Neural crest cell (in vitro differentiated cells): ENCODE results near the gene TM4SF20. TPM values are rescaled to one million over a fixed set of nuclear protein-coding genes. Genes with fewer than 3 reads are reported as not detected.
A peak's percentile ranks its signal among the peaks of the same experiment; 100 is the strongest.

ENCODE experiments used
- DNase-seq: peaks from one replicate; pipeline ENCODE4 v3.0.0; 2021; ENCODE audit warnings: low read depth, mixed read lengths, low spot score
- H3K27ac Mint-ChIP-seq: one replicate; pipeline ENCODE4 v1.8.0; 2021; ENCODE audit warnings: mild to moderate bottlenecking, mixed read lengths; ENCODE audit not compliant: unreplicated experiment
- H3K27me3 Mint-ChIP-seq: 2 replicates; pipeline ENCODE4 v1.8.0; 2021; ENCODE audit warnings: low read depth, mild to moderate bottlenecking, mixed read lengths
- H3K36me3 Mint-ChIP-seq: 2 replicates; pipeline ENCODE4 v1.8.0; 2021; ENCODE audit warnings: low read depth, mild to moderate bottlenecking, mixed read lengths
- H3K4me1 Mint-ChIP-seq: 2 replicates; pipeline ENCODE4 v1.8.0; 2021; ENCODE audit warnings: mixed read lengths
- H3K4me3 Mint-ChIP-seq: one replicate; pipeline ENCODE4 v1.8.0; 2021; ENCODE audit warnings: mild to moderate bottlenecking, mixed read lengths
- H3K9me3 Mint-ChIP-seq: 2 replicates; pipeline ENCODE4 v1.8.0; 2021; ENCODE audit warnings: mixed read lengths
- total RNA-seq: library from RNA; stranded (reverse); gene quantifications from 2 replicates; pipeline ENCODE4 v1.2.1, GENCODE V29; 2021
- TF ChIP-seq, protein P1 (sequence below): fragments of 200-600 bp; sonication (generic); conservative IDR thresholded peaks from 2 replicates; pipeline ENCODE4 v1.5.0; 2021; ENCODE audit warnings: antibody characterized with exemption, mild to moderate bottlenecking

The TM4SF20 gene
- total RNA-seq, 1 donor from 2014 or later: not detected

DNA sequence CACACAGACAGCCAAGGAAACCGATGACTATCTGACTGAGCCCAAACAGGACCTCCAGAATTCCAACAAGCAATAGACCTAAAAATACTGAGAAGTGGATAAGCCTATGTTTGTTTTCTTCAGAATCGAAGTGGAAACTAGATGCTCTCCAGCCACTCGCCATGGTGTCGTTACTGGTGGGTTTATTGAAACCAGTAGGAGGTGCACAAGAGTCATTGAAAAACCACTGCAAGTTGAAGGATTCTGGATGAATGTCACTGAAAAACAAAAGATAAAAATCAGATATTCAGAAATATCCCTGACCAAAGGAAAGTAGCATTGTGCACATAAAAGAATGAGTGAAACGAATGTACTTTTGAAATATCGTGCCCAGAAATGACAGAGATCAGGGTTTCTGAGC, 15.3 kb downstream of the TM4SF20 start:
- TF ChIP-seq, protein P1, sequence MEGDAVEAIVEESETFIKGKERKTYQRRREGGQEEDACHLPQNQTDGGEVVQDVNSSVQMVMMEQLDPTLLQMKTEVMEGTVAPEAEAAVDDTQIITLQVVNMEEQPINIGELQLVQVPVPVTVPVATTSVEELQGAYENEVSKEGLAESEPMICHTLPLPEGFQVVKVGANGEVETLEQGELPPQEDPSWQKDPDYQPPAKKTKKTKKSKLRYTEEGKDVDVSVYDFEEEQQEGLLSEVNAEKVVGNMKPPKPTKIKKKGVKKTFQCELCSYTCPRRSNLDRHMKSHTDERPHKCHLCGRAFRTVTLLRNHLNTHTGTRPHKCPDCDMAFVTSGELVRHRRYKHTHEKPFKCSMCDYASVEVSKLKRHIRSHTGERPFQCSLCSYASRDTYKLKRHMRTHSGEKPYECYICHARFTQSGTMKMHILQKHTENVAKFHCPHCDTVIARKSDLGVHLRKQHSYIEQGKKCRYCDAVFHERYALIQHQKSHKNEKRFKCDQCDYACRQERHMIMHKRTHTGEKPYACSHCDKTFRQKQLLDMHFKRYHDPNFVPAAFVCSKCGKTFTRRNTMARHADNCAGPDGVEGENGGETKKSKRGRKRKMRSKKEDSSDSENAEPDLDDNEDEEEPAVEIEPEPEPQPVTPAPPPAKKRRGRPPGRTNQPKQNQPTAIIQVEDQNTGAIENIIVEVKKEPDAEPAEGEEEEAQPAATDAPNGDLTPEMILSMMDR: peak; percentile 29
- Mint-ChIP-seq H3K27ac (no peak overlapping the region), H3K9me3 (no peaks in the 10 kb centered on the region), H3K4me3 (no peak overlapping the region), H3K36me3 (peaks cover 9% of the 10 kb centered on the region), H3K27me3 (no peaks in the 10 kb centered on the region), H3K4me1 (no peaks in the 10 kb centered on the region)
- no peak for DNase-seq

DNA sequence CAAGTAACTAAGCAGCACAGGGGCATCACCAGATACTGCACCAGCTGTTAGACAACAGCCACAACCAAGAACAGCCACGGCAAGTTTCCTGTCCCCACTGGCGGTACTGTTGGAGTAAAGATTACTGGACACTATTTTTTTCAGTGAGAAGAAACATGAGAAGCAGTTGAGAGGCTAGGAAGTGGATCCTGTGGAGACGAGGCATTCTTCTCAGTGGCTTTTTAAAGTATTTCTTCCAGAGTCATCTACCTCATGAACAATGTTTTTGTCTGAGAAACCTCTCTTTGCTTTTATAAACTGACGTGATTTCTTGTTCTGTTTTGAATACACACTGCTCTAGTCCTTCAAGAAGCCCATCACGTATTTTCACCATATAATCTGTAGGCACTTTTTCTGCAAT, 18.8 kb downstream of the TM4SF20 start:
- H3K27ac Mint-ChIP-seq: no peak overlapping the region
- no peaks in the 10 kb centered on the region for H3K4me1 Mint-ChIP-seq
- no peak for DNase-seq
- H3K4me3 Mint-ChIP-seq: no peak overlapping the region
- no peaks in the 10 kb centered on the region for H3K27me3 Mint-ChIP-seq
- TF ChIP-seq, protein P1: no peak
- H3K9me3 Mint-ChIP-seq: no peaks in the 10 kb centered on the region
- peaks cover 12% of the 10 kb centered on the region for H3K36me3 Mint-ChIP-seq

DNA sequence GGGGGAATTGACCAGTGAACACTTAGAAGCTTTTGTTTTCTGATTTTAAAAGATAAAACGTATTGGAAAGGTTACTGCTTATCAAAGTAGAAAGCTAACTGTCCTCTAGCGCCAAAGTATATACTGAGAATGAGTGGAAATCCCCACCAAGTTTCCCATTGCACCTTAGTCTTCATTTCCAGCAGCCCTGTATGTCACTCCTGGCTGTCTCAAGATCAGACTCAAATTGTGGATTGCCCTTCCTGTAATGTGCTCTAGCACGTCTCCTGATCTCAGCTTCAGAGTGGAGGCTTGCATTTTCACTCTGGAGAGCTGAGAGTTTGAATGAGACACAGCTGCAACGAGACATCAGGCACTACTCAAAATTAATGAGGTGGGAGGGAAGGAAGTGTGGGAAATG, 27.5 kb downstream of the TM4SF20 start:
- no peak for DNase-seq
- no peaks in the 10 kb centered on the region for H3K4me1 Mint-ChIP-seq
- no peaks in the 10 kb centered on the region for H3K9me3 Mint-ChIP-seq
- TF ChIP-seq, protein P1: no peak
- no peak overlapping the region for H3K4me3 Mint-ChIP-seq
- H3K27ac Mint-ChIP-seq: peak overlapping the region; percentile 48
- H3K27me3 Mint-ChIP-seq: no peaks in the 10 kb centered on the region
- H3K36me3 Mint-ChIP-seq: peaks cover 3% of the 10 kb centered on the region

DNA sequence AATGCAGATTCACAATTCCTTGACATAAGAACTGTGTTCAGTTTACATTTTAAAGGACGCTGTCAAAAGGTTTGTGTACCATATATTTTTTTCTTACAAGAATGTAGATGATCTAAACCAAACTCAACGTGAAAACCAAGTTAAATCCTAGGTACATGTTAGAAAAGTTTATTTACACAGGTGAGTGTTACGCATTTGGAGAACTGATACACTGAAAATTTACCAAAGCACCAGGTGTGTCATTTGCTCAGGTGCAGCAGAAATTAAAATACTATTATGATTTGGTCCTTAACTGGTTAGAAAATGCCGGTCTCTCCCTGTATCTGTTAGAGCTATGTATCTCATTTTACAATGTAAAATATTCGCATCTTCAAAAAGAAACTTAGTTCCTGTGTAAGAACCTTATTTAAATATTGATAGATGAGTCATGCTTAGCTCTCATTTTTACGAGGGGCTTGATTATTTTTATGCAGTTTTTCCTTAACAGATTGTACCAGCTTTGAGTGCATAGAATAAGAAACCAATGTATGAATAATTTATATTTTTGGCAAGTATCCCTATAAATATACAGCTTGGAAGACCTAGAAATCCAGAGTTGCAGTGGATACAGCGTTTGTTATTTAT, 29.0 kb downstream of the TM4SF20 start:
- Mint-ChIP-seq H3K27me3 (no peaks in the 10 kb centered on the region), H3K27ac (no peak overlapping the region), H3K4me3 (no peak overlapping the region), H3K36me3 (peaks cover 3% of the 10 kb centered on the region), H3K4me1 (no peaks in the 10 kb centered on the region), H3K9me3 (no peaks in the 10 kb centered on the region)
- TF ChIP-seq, protein P1: no peak
- DNase-seq: no peak

DNA sequence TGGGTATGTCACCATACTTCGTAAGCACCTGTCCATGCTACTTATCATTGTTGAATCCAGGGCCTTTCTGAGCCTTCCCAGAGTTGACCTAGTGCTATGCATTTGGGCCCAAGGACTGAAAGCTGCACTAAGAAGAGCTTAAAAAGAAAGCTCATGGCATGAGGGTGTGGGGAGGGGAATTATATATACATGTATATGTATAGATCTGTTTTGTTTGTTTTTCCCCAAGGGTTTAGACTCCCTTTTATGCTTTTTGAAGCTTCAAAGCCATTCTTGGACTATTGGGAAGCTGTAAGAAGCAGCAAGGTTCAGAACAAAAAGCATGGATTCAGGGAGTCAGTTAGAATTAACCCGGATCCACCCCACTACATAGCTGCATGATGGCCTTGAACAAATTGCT, 30.8 kb downstream of the TM4SF20 start:
- Mint-ChIP-seq H3K4me3 (no peak overlapping the region), H3K4me1 (no peaks in the 10 kb centered on the region), H3K36me3 (peaks cover 3% of the 10 kb centered on the region), H3K27me3 (no peaks in the 10 kb centered on the region), H3K9me3 (no peaks in the 10 kb centered on the region), H3K27ac (no peak overlapping the region)
- TF ChIP-seq, protein P1: no peak
- no peak for DNase-seq
